Putamen (tissue), 1 donor: ENCODE results near the gene PTBP2.

Source experiments
- DNase-seq: peaks from one replicate; pipeline ENCODE4 v3.0.0-alpha.2; 2016; ENCODE audit warnings: low spot score

Gene PTBP2

DNA sequence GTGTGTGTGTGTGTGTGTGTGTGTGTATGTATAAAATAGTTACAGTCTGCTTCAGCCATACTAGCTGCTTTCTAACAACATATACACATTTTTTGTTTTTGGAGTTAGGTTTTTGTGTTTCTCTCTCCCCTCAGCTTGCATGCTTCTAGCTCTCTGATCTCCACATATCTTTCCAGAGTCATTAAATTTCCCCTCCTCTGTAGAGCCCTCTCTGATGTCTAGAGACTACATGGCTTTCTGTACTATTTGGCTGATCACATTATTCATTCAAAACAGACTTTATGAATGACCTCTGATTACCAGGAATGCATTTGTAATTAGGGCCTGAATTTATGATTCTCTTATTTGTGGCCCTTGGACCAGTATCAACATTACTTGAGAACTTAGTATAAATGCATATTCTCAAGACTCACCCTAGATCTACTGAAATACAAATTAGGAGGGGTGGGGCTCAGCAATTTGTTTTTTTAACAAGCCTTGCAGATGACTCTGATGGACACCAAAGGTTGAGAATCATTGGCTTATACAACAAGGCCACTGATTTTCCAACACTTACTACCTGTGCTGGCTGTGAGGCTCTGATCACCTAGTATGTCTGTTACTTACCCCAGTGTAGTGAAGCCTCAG lies 104.5 kb downstream of the PTBP2 start:
- DNase-seq = no peak

DNA sequence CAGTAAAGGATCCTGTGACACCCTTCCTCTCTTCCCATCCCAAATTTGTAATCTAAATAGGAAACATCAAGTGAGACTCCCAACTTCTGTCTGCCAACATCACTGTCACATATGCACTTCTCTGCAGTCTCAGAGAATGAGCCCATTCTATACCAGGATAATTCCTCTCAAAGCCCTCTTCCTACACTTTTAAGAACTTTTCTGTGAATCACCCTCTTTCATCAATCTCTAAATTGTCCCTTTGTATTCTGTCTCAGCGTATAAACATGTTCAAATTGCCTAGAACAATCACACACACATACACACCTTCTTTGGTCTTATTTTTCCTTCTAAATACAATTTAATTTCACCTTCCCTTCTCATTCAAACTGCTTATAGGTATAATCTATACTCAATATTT lies 111.8 kb downstream of the PTBP2 start:
- DNase-seq = no peak

DNA sequence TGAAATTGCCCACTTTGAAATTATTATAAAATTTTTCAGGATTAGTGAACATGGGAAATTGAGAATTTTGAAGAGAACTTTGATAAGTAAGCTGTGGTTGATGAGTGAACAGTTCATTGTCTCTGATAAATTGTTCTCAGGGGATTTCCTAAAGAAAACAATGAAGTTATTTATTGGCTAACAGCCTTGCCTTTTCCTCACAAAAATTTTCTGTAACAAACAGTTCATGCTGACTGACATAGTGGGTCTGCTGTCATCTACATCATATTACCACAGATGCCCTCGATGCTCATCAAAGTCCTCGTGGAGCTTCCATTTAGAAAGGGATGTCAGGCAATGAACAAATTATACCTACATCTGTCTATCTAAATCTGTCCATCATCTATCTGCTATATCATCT lies 113.4 kb downstream of the PTBP2 start:
- DNase-seq = no peak

DNA sequence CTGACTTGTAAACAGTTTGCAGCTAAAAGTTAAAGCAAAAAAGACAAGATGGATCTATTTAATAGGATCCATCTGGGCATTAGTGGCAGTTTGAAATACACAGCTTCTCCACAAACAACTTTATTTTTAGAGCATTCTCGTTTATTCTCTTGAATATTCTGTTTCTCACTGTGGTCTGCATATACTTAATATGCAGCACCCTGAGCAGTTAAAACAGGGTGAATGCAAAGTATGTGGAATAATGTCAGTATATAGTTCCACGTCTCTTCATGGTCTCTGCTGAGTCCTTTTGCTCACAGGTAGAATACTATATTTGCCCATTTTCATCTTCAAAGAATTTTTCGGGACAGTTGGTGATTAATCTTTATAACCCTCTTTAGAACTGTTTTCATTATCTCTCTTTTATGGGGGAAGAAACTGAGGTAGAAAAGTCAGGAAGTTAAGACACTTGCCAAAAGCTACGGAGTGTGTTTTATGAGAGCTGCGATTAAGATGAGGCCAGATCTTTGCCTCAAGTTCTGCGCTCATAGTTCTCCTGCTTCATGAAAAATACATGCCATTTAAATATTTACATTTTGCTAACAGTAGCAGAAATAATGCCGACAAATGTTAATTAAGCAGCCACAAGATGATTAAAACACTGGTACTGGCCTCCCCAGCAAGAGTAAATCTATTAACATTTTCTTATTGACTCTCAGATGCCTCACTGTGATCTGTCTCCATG lies 115.6 kb downstream of the PTBP2 start:
- DNase-seq = no peak

DNA sequence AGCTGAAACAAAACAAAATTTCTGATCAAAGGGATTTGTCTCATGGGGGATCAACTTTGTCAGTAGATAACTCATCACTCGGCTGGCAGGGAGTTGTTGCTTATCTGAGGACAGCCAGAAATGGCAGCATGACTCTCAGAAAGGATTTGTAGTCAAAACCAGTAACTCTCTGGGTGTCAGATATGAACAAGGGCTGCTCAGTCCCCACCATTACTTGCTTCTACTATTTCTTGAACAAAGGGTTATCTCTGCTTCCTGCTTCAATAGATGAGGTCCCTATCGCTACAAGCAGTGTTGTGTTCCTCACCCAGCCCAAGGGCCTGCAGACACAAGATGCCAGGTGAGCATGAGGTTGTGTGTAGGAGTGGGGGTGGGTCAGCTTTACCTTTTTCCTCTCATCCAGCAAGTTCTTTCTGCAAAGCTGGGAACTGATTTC lies 116.2 kb downstream of the PTBP2 start:
- DNase-seq = no peak

DNA sequence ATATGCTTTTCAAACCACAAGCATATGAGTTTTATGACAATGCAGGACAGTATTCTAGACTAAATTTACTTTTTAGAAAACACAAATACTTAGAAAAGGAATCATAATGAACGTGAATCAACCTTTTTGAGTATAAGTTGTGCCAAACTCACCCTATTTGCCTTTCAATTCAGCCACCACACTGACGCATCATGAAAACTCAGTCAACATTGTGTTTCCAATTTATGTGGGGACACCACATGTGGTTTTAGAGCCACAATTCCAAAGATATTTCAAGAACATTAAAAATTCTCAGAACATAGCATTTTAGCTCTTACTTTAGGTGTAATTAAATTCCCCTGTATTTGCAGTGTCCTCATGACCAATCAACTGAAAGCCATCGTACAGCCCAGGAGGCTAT lies 118.8 kb downstream of the PTBP2 start:
- DNase-seq = no peak

DNA sequence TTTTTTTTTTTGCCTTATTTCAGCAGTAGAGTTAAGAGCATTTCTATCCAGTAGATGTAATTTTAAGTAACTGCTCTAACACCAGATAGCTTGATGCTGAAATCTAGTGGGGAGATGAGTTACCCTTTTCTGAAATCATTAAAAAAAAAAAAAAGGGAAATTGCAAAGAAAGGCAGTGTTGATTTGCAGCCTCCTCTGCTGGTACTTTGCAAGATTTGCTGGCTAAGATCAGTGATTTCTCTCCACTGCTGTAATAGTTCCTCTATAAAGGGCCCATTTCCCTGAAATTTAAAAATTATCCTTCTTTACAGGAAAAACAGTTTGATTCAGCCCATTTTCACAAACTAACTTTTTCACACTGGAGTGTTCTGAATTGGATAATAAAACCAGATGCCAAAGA lies 120.6 kb downstream of the PTBP2 start:
- no peak for DNase-seq

DNA sequence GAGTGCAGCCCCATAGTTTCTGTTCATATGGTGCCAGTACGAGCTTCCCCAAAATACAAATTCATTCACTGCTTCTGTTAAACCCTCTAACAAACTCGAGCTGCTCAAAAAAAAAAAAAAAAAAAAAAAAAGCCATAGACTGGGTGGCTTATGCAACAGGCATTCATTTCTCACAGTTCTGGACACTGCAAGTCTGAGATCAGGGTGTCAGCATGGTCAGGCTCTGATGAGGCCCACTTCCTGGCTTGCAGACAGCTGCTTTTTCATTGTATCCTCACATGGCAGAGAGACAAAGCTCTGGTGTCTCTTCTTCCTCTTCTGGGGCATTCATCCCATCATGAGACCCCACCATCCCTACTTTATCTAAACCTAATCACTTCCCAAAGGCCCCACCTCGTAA lies 121.6 kb downstream of the PTBP2 start:
- no peak for DNase-seq

DNA sequence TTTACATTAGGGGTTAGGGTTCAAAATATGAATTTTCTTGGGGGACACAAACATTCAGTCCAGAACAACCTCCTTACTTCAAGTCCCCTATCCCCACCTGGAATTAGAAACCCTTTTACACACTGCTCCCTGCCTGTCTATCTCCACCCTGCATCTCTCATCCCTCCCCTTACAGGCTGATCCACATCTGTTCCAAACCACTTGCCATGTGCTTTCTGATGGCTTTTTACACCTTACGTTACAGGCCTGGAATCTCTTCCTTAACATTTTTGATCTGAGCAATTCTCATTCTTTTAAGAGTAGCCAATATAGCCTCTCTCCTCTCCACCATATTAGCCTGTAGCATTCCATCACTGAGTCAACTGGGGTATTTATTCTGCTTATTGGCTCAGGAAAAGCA lies 122.0 kb downstream of the PTBP2 start:
- DNase-seq = no peak

DNA sequence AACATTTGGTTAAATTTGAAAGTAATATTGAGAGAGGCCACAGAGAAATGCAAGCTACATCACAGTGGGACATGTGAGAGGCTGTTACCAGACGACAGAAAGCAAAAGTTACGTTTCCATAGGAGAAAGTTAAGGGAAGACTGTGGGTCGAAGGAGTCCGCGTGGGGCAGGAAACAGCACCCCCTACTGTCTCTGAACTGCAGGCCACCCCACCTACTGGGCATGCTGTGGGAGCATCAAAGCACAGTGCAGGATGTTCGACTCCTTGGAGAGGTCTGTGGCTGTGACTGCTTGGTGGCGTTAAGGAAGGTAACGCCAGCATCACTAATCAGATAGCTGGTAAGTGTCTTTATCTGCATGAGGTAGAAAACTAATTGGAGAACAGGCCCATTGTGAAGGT lies 123.9 kb downstream of the PTBP2 start:
- peak; percentile 6 for DNase-seq

DNA sequence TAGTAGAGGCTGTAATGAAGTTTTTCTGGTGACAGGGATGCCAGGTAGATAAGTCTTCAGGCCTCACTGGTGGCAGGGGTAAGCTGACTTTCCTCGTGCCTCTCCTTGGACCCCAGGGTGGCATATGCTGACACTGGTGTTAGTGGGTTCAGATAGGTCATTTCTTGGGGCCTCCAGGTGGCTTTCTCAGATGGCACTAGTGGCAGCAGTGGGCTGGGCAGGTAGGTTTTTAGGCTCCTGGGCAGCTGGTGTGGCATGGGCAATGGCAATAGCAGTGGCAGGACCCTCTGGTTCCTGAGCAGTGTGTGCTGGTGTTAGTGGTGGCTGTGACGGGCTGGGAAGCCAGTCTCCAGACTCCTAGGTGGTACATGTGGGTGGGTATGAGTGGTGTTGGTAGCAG lies 140.3 kb downstream of the PTBP2 start:
- no peak for DNase-seq

DNA sequence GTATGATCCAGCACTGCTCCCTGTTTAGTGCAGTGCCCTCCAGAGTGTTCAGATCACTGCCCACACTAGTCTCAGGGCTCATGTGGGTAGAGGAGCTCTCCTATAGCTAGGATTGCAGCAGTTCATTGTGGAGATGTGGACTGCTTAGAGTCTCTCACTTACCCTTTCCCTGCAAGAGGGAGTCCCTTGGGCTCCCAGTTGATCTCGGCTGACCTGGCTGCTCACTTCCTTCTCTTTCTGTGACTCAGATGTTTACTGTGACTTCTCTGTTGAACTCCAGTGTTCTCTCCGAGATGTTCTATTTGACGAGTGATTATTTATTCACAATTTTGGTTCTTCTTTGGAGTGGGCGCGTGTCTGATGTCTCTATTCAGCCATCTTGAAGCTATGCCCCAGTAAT lies 141.9 kb downstream of the PTBP2 start:
- DNase-seq = no peak
